GF-D8 (cell line): ENCODE measurements around the gene MED13.
"Not testable (repeated sequence)": the region's sequence is repeated elsewhere in the genome, so short reads cannot be mapped to it uniquely, and the experiment has no call there.

ENCODE experiments used
- DNase-seq: peaks from one replicate; lab custom pipeline; 2025; lab: John Stamatoyannopoulos, UW

The MED13 gene

DNA sequence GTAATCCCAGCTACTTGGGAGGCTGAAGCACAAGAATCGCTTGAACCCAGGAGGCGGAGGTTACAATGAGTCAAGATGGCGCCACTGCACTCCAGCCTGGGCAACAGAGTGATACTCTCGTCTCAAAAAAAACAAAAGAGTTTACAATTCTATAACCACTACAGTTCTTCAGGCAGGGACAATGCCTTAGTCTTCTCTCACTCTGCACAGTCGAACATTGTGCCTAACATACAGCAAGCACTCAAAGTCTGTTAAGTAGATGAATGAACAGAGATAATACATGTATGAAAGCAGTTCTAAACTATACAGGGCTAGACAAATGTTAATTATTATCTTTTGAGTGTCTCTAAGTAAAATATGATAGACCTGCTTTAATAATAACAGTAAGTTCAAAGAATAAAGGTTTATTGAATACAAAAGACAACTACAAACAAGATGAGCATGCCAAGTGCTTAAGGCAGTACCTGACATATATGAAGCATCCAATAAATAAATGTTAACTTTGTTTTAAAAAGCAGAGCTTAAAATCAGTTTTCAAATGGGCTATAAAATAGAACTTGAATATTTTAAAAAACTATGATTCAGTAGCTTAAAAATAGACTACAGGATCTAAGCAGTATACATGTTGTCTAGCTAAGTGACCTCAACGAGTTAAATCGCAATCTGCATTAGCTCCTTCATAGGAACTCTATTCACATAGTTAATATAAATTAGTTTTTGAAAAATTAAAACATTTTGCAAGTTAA lies 156.6 kb downstream of the MED13 start:
- no peak for DNase-seq

- no peak for DNase-seq
Measured at GRCh38 chr17:61907361-61907760, 157.7 kb downstream of the MED13 start.

- no peak for DNase-seq
Measured at GRCh38 chr17:61904094-61904710, 160.9 kb downstream of the MED13 start.

- no peak for DNase-seq
Measured at GRCh38 chr17:61903251-61903650, 161.8 kb downstream of the MED13 start.

- DNase-seq = no peak
Measured at GRCh38 chr17:61897548-61898180, 167.4 kb downstream of the MED13 start.

- no peak for DNase-seq
Measured at GRCh38 chr17:61895391-61895790, 169.7 kb downstream of the MED13 start.

- not testable (repeated sequence) for DNase-seq
Measured at GRCh38 chr17:61894310-61894709, 170.8 kb downstream of the MED13 start.
